Right forelimb (tissue), 1 donor: ENCODE measurements around the gene PLEKHA1.

ENCODE experiments used
- DNase-seq: peaks from one replicate; pipeline ENCODE4 v3.0.0-alpha.2; 2018

PLEKHA1 gene

GRCh38 chr10:122347170-122347841 is 27.2 kb upstream of the PLEKHA1 start:
- DNase-seq = no peak

GRCh38 chr10:122348512-122348911 is 26.0 kb upstream of the PLEKHA1 start:
- DNase-seq = no peak

- DNase-seq = no peak
Observed at GRCh38 chr10:122348935-122349361, 25.6 kb upstream of the PLEKHA1 start.

- DNase-seq = no peak
Observed at GRCh38 chr10:122349758-122350369, 24.6 kb upstream of the PLEKHA1 start.

- no peak for DNase-seq
Observed at GRCh38 chr10:122350893-122351292, 23.6 kb upstream of the PLEKHA1 start.

GRCh38 chr10:122352817-122353525 is 21.5 kb upstream of the PLEKHA1 start:
- DNase-seq = no peak

GRCh38 chr10:122354383-122354782 is 20.1 kb upstream of the PLEKHA1 start:
- no peak for DNase-seq

- no peak for DNase-seq
Observed at GRCh38 chr10:122357685-122358084, 16.8 kb upstream of the PLEKHA1 start.

GRCh38 chr10:122359621-122360020 is 14.9 kb upstream of the PLEKHA1 start:
- no peak for DNase-seq

GRCh38 chr10:122361046-122361445 is 13.5 kb upstream of the PLEKHA1 start:
- DNase-seq = no peak

- no peak for DNase-seq
Observed at GRCh38 chr10:122362031-122362592, 12.4 kb upstream of the PLEKHA1 start.

- DNase-seq = no peak
Observed at GRCh38 chr10:122362621-122363020, 11.9 kb upstream of the PLEKHA1 start.

- no peak for DNase-seq
Observed at GRCh38 chr10:122363311-122363710, 11.2 kb upstream of the PLEKHA1 start.

- DNase-seq = no peak
Observed at GRCh38 chr10:122363722-122364463, 10.6 kb upstream of the PLEKHA1 start.

- no peak for DNase-seq
Observed at GRCh38 chr10:122368502-122369254, 5.8 kb upstream of the PLEKHA1 start.

- DNase-seq = no peak
Observed at GRCh38 chr10:122373108-122373507, 1.4 kb upstream of the PLEKHA1 start.

- peak; percentile 55 for DNase-seq
Observed at GRCh38 chr10:122373721-122374120, 787 bp upstream of the PLEKHA1 start.

GRCh38 chr10:122374859-122375678 is 561 bp downstream of the PLEKHA1 start:
- peak; percentile 74 for DNase-seq

GRCh38 chr10:122375679-122376160 is 1.2 kb downstream of the PLEKHA1 start:
- DNase-seq = no peak

- DNase-seq = no peak
Observed at GRCh38 chr10:122376364-122376961, 2.0 kb downstream of the PLEKHA1 start.

GRCh38 chr10:122379041-122379440 is 4.5 kb downstream of the PLEKHA1 start:
- DNase-seq = no peak
